ENCODE results near the gene C6orf89. TPM values are rescaled to one million over a fixed set of nuclear protein-coding genes. Genes with fewer than 3 reads are reported as not detected.

Gene C6orf89
- total RNA-seq, 1 experiment from 2014 or later, result 11.8 TPM

DNA sequence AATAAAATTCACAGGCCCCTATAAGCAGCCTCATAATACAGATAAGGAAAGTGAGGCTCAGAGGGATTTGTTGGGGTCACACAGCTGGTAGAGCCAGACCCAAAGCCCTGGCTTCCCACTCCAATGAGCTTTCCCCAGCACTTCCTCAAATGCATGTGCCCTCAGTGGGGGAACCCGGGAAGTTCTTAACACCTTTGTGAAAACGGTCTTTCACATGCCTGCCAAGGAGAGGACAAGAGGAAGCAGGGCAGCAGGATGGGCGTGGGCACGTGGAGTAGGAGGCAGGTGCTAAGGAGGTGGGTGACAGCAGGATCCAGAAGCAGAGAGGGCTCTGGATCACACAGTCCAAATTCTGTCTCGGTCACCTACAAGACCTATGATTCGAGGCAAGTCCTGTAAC is 69.4 kb downstream of the C6orf89 start:
- Histone ChIP-seq H3K79me2 (ENCODE audit: insufficient read depth, low read length) (no peaks in the 10 kb centered on the region), H3T11ph (ENCODE audit: low read length) (no peak overlapping the region), H3K23me2 (ENCODE audit: insufficient read length, low read depth, low read length, poor library complexity, severe bottlenecking) (no peaks in the 10 kb centered on the region), H3K14ac (ENCODE audit: insufficient read depth, low read length) (peak overlapping the region; percentile 6; the same call in 1 of the 2 replicates), H3K4ac (ENCODE audit: low read depth, low read length) (no peak overlapping the region), H3K27me3 (ENCODE audit: insufficient read depth, low read length) (no peaks in the 10 kb centered on the region), H3K27ac (ENCODE audit: insufficient read length, low read depth, low read length) (no peak overlapping the region), H3K79me1 (ENCODE audit: insufficient read depth, low read depth, low read length, poor library complexity, severe bottlenecking) (no peaks in the 10 kb centered on the region), H2AK5ac (ENCODE audit: insufficient read length, low read length) (no peak overlapping the region), H2AFZ (ENCODE audit: low read length) (no peak overlapping the region), H2BK20ac (ENCODE audit: low read depth, low read length, poor library complexity, severe bottlenecking) (no peak overlapping the region), H2BK5ac (ENCODE audit: insufficient read length, low read length) (no peak overlapping the region), H3K4me1 (ENCODE audit: insufficient read depth, low read length) (no peaks in the 10 kb centered on the region), H3K9me3 (ENCODE audit: control insufficient read depth, low read depth, low read length) (no peaks in the 10 kb centered on the region), H4K5ac (ENCODE audit: insufficient read length, low read depth, low read length) (no peak overlapping the region), H2BK12ac (ENCODE audit: insufficient read length, low read depth, low read length) (no peak overlapping the region), H2BK15ac (ENCODE audit: low read depth, low read length) (no peak overlapping the region), H4K20me1 (ENCODE audit: control insufficient read depth, insufficient read depth, insufficient read length) (no peaks in the 10 kb centered on the region), H3K9ac (ENCODE audit: extremely low read depth, insufficient read length, low read length) (no peak overlapping the region), H4K91ac (ENCODE audit: insufficient read length, low read depth, low read length) (no peak overlapping the region), H4K8ac (replicated peaks; ENCODE audit: insufficient read length, low read depth, low read length) (no peak overlapping the region), H3K4me2 (ENCODE audit: insufficient read depth, insufficient read length, low read length) (no peak overlapping the region), H3K56ac (ENCODE audit: insufficient read length, low read depth, low read length) (no peak overlapping the region), H2BK120ac (ENCODE audit: low read depth, low read length, poor library complexity, severe bottlenecking) (no peak overlapping the region), H3K18ac (ENCODE audit: insufficient read length, low read depth, low read length) (no peak overlapping the region), H3K23ac (ENCODE audit: insufficient read length, low read depth, low read length) (no peak overlapping the region)
- H3K9me3 Mint-ChIP-seq, result no peaks in the 10 kb centered on the region
- H3K27ac Mint-ChIP-seq, result no peak overlapping the region
- no CpG with 5 or more reads among the region's 6 CpGs for WGBS (ENCODE audit: extremely low coverage, insufficient read length, low lambda C conversion rate)
- no peak for DNase-seq
- TF ChIP-seq, protein P1, sequence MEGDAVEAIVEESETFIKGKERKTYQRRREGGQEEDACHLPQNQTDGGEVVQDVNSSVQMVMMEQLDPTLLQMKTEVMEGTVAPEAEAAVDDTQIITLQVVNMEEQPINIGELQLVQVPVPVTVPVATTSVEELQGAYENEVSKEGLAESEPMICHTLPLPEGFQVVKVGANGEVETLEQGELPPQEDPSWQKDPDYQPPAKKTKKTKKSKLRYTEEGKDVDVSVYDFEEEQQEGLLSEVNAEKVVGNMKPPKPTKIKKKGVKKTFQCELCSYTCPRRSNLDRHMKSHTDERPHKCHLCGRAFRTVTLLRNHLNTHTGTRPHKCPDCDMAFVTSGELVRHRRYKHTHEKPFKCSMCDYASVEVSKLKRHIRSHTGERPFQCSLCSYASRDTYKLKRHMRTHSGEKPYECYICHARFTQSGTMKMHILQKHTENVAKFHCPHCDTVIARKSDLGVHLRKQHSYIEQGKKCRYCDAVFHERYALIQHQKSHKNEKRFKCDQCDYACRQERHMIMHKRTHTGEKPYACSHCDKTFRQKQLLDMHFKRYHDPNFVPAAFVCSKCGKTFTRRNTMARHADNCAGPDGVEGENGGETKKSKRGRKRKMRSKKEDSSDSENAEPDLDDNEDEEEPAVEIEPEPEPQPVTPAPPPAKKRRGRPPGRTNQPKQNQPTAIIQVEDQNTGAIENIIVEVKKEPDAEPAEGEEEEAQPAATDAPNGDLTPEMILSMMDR (conservative IDR thresholded peaks at IDR 0.05), result no peak
- H3K27me3 Mint-ChIP-seq (ENCODE audit: low read depth), result no peaks in the 10 kb centered on the region
- peaks cover 4 to 8% of the 10 kb centered on the region in 2 experiments for H3K4me1 Mint-ChIP-seq
- H3K36me3 Mint-ChIP-seq (ENCODE audit: insufficient read depth in 1 of 3, low read depth in 3 of 3), result no peaks in the 10 kb centered on the region
- no peak overlapping the region for H3K4me3 Mint-ChIP-seq

Measured in H9 (cell line).